22Rv1 (cell line): ENCODE measurements around the gene FAM107B.

Experiments
- CTCF ChIP-seq: fragments of 450-650 bp; IDR thresholded peaks from 2 replicates; pipeline ENCODE4 v1.5.1; 2017; ENCODE audit warnings: mild to moderate bottlenecking
- ZFX ChIP-seq: fragments of 450-650 bp; IDR thresholded peaks from 2 replicates; pipeline ENCODE4 v1.6.1; 2017; ENCODE audit warnings: antibody characterized with exemption, borderline replicate concordance

GRCh38 chr10:14606633-14607032 is 168.1 kb downstream of the FAM107B start:
- TF ChIP-seq CTCF (no peak), ZFX (no peak)
